ENCODE results near the gene CAP1.

CAP1 gene

GRCh38 chr1:40102038-40102437, 61.5 kb downstream of the CAP1 start:
- no peak for DNase-seq

GRCh38 chr1:40102896-40103295, 62.4 kb downstream of the CAP1 start:
- DNase-seq: no peak

GRCh38 chr1:40105028-40105427, 64.5 kb downstream of the CAP1 start:
- no peak for DNase-seq

- DNase-seq: no peak
Measured at GRCh38 chr1:40107290-40107959, 66.9 kb downstream of the CAP1 start.

GRCh38 chr1:40110389-40110788, 69.9 kb downstream of the CAP1 start:
- no peak for DNase-seq

DNA sequence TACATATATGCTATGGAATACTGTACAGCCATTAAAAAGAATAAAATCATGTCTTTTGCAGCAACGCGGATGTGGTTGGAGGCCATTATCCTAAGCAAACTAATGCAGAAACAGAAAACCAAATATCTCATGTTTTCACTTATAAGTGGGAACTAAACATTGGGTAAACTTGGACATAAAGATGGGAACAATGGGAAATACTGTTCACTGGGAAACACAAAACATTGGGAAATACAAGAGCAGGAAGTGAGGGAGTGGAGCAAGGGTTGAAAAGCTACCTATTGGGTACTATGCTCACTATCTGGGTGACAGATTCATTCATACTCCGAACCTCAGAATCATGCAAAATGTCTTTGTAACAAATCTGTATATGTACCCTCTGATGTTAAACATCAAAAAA, 73.9 kb downstream of the CAP1 start:
- DNase-seq: no peak

- DNase-seq: no peak
Measured at GRCh38 chr1:40120128-40120527, 79.6 kb downstream of the CAP1 start.
